ENCODE measurements around the gene MAP2K5. TPM values are rescaled to one million over a fixed set of nuclear protein-coding genes. Genes with fewer than 3 reads are reported as not detected.
A peak's percentile ranks its signal among the peaks of the same experiment; 100 is the strongest.

The MAP2K5 gene
- total and polyA plus RNA-seq, 9 of the 15 experiments (the other 6 are each of a cell fraction or from before 2014, with no cell fraction given) = 0.41 to 16.5 (median 7.5) TPM

- TF ChIP-seq REST (IDR thresholded peaks at IDR 0.05; ENCODE audit: borderline replicate concordance) (peak; percentile 45; the same call in 1 of the 2 replicates), REST (CRISPR knock-in tag; IDR thresholded peaks at IDR 0.05; ENCODE audit: low read depth) (peak; percentile 31; the same call in 1 of the 2 replicates), HDAC3 (IDR thresholded peaks at IDR 0.05; ENCODE audit: borderline replicate concordance, partially characterized antibody) (no peak), ARID1B (IDR thresholded peaks at IDR 0.05) (0 out of 2 replicates have a peak, but pooled peaks have one; percentile 8), GTF3C2 (IDR thresholded peaks at IDR 0.05; ENCODE audit: borderline replicate concordance, extremely low read depth, insufficient read length) (no peak), TCF3 (CRISPR knock-in tag; IDR thresholded peaks at IDR 0.05) (no peak), ZNF197 (CRISPR knock-in tag; IDR thresholded peaks at IDR 0.05; ENCODE audit: low read depth) (0 out of 2 replicates have a peak, but pooled peaks have one; percentile 47), ZNF174 (CRISPR knock-in tag; IDR thresholded peaks at IDR 0.05) (no peak), SOX6 (IDR thresholded peaks at IDR 0.05) (0 out of 2 replicates have a peak, but pooled peaks have one; percentile 28), GTF2B (IDR thresholded peaks at IDR 0.05; ENCODE audit: extremely low read depth, insufficient read length) (no peak), MLX (CRISPR knock-in tag; conservative IDR thresholded peaks at IDR 0.05) (peak in 1 of 2 experiments; percentile 76; a peak in 2 of 4 replicates), MCM2 (IDR thresholded peaks at IDR 0.05; ENCODE audit: low read depth) (no peak), ETV6 (IDR thresholded peaks at IDR 0.05; ENCODE audit: borderline replicate concordance in 1 of 2, low read depth in 2 of 2, low read length in 1 of 2) (no peak), ETV6 (CRISPR knock-in tag; IDR thresholded peaks at IDR 0.05; ENCODE audit: borderline replicate concordance) (peak; percentile 88; the same call in 1 of the 2 replicates)
Measured at GRCh38 chr15:67521029-67521782, 21.3 kb upstream of the MAP2K5 start, which contains the start of gene C15orf61 (continued).
